ENCODE data around the gene RSPO1. TPM values are rescaled to one million over a fixed set of nuclear protein-coding genes. Genes with fewer than 3 reads are reported as not detected.
A peak's percentile ranks its signal among the peaks of the same experiment; 100 is the strongest.

The RSPO1 gene
- total and polyA plus RNA-seq, 2 of the 13 experiments (the other 11 are each of a cell fraction or from before 2014, with no cell fraction given): not detected

DNA sequence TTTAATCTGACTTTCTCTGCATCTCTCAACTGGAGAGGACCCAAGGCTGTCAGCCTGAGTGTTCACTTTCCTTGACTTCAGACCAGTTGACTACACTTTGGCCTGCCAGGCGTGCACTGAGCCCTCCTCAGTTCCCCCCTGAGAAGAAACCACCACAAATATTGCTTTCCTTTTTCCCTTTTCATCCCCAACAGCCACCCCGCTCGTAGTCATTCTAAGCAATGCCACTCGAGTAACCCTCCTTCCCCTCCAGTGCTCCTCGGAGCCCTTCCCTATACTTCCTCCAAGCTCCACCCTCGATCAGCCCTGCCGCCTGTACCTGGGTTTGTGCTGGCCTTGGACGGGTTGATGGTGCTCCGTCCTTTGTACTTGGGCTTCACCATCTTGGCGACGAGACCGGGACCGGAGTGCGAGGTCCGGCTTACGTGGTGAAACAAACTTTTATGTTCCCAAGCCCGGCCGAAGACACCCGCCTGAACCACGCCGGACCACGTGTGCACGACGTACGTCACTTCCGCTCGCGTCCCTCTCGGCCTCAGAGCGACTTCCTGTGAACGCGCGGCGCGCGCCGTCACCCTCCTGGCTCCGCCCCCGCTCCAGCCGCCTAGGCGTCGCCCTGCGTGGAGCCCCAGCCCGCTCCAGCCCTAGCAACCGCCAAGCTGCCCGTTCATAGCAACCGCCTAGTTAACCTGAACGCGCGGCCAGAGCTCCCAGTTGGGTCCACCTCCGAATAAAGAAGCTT is 39.1 kb downstream of the RSPO1 start, which contains the start of gene GNL2:
Gene GNL2 (minus strand): TSS at position 498 of the 742 bp plus-strand sequence. CDS start 115 bp downstream, at position 383.
- peaks cover 9 to 28% of the 10 kb centered on the region in 2 experiments; a peak in 4 of 5 replicates for H3K36me3 ChIP-seq (replicated peaks in 1 of 2; ENCODE audit: control insufficient read depth in 1 of 2, insufficient read depth in 2 of 2, low read length in 2 of 2)
- ChIA-PET CTCF (ENCODE audit: low intra/inter-chr PET ratio, low total read pairs) (no interaction called here), POLR2A (interaction anchor here (0.8 to 1.4 kb wide), 6 partner anchors 42 to 264 kb away, joined by 3 to 14 read pairs (median 5); partner anchors contain the start of genes C1orf122, CDCA8, MEAF6 and MTF1)
- peak within 1 kb of the TSS; percentile 71 to 90 (median 87) for H3K4me3 ChIP-seq (replicated peaks in 1 of 3; ENCODE audit: insufficient read depth in 1 of 3, low read depth in 2 of 3, low read length in 3 of 3)
- BruUV-seq (replicated peaks): no TSS peak
- DNase-seq (ENCODE audit: low spot score) (peak; percentile 92), FAIRE-seq (peak; percentile 79), ATAC-seq (peak; percentile 99)
- peaks cover 2 to 18% of the 10 kb centered on the region in 2 experiments; a peak in 2 of 5 replicates for H3K27me3 ChIP-seq (ENCODE audit: control insufficient read depth in 1 of 2, insufficient read depth in 2 of 2, low read length in 2 of 2)
- intact Hi-C loops (cut with micrococcal nuclease; ENCODE audit: unreplicated experiment): no loop called here
- no peaks in the 10 kb centered on the region for H3K9me3 ChIP-seq (ENCODE audit: low read length)
- peak within 1 kb of the TSS; percentile 96 for H3K9ac ChIP-seq (ENCODE audit: insufficient read depth, low read depth, low read length)
- H3K4me2 ChIP-seq (ENCODE audit: low read depth, low read length): peak within 1 kb of the TSS; percentile 85
- peak within 1 kb of the TSS; percentile 72 for H3K27ac ChIP-seq (ENCODE audit: extremely low read length, insufficient read depth, low read length)
- 1% methylated on average over 25 of the region's 51 CpGs for WGBS (ENCODE audit: low lambda C conversion rate)
- H3K79me2 ChIP-seq (ENCODE audit: insufficient read depth, low read length): peaks cover 32% of the 10 kb centered on the region
- in situ Hi-C loops (cut with HindIII; ENCODE audit: extremely low pct_ligation_motif_present, low pct_unique_long_range_greater_than_20kb): no loop called here
- H4K20me1 ChIP-seq (ENCODE audit: insufficient read depth, low read length): peaks cover 5% of the 10 kb centered on the region; the same call in 1 of the 2 replicates
- peak within 1 kb of the TSS; percentile 83 for H2AFZ ChIP-seq (ENCODE audit: low read length)
- H3K4me1 ChIP-seq (ENCODE audit: insufficient read depth, low read length): peaks cover 25% of the 10 kb centered on the region
- TF ChIP-seq, protein P1, sequence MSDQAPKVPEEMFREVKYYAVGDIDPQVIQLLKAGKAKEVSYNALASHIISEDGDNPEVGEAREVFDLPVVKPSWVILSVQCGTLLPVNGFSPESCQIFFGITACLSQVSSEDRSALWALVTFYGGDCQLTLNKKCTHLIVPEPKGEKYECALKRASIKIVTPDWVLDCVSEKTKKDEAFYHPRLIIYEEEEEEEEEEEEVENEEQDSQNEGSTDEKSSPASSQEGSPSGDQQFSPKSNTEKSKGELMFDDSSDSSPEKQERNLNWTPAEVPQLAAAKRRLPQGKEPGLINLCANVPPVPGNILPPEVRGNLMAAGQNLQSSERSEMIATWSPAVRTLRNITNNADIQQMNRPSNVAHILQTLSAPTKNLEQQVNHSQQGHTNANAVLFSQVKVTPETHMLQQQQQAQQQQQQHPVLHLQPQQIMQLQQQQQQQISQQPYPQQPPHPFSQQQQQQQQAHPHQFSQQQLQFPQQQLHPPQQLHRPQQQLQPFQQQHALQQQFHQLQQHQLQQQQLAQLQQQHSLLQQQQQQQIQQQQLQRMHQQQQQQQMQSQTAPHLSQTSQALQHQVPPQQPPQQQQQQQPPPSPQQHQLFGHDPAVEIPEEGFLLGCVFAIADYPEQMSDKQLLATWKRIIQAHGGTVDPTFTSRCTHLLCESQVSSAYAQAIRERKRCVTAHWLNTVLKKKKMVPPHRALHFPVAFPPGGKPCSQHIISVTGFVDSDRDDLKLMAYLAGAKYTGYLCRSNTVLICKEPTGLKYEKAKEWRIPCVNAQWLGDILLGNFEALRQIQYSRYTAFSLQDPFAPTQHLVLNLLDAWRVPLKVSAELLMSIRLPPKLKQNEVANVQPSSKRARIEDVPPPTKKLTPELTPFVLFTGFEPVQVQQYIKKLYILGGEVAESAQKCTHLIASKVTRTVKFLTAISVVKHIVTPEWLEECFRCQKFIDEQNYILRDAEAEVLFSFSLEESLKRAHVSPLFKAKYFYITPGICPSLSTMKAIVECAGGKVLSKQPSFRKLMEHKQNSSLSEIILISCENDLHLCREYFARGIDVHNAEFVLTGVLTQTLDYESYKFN (CRISPR knock-in tag; conservative IDR thresholded peaks at IDR 0.05): peak; percentile 41; the same call in 1 of the 2 replicates
- TF ChIP-seq, protein P2, sequence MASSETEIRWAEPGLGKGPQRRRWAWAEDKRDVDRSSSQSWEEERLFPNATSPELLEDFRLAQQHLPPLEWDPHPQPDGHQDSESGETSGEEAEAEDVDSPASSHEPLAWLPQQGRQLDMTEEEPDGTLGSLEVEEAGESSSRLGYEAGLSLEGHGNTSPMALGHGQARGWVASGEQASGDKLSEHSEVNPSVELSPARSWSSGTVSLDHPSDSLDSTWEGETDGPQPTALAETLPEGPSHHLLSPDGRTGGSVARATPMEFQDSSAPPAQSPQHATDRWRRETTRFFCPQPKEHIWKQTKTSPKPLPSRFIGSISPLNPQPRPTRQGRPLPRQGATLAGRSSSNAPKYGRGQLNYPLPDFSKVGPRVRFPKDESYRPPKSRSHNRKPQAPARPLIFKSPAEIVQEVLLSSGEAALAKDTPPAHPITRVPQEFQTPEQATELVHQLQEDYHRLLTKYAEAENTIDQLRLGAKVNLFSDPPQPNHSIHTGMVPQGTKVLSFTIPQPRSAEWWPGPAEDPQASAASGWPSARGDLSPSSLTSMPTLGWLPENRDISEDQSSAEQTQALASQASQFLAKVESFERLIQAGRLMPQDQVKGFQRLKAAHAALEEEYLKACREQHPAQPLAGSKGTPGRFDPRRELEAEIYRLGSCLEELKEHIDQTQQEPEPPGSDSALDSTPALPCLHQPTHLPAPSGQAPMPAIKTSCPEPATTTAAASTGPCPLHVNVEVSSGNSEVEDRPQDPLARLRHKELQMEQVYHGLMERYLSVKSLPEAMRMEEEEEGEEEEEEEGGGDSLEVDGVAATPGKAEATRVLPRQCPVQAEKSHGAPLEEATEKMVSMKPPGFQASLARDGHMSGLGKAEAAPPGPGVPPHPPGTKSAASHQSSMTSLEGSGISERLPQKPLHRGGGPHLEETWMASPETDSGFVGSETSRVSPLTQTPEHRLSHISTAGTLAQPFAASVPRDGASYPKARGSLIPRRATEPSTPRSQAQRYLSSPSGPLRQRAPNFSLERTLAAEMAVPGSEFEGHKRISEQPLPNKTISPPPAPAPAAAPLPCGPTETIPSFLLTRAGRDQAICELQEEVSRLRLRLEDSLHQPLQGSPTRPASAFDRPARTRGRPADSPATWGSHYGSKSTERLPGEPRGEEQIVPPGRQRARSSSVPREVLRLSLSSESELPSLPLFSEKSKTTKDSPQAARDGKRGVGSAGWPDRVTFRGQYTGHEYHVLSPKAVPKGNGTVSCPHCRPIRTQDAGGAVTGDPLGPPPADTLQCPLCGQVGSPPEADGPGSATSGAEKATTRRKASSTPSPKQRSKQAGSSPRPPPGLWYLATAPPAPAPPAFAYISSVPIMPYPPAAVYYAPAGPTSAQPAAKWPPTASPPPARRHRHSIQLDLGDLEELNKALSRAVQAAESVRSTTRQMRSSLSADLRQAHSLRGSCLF (CRISPR knock-in tag; IDR thresholded peaks at IDR 0.05; ENCODE audit: borderline replicate concordance): no peak
- TF ChIP-seq PHF21A (CRISPR knock-in tag; IDR thresholded peaks at IDR 0.05) (peak; percentile 36; the same call in 1 of the 2 replicates), MYC (CRISPR knock-in tag; IDR thresholded peaks at IDR 0.05; ENCODE audit: borderline replicate concordance) (peak; percentile 95), SRSF4 (IDR thresholded peaks at IDR 0.05; ENCODE audit: low read depth, low read length, poor library complexity, severe bottlenecking) (no peak)
- TF ChIP-seq, protein P3, sequence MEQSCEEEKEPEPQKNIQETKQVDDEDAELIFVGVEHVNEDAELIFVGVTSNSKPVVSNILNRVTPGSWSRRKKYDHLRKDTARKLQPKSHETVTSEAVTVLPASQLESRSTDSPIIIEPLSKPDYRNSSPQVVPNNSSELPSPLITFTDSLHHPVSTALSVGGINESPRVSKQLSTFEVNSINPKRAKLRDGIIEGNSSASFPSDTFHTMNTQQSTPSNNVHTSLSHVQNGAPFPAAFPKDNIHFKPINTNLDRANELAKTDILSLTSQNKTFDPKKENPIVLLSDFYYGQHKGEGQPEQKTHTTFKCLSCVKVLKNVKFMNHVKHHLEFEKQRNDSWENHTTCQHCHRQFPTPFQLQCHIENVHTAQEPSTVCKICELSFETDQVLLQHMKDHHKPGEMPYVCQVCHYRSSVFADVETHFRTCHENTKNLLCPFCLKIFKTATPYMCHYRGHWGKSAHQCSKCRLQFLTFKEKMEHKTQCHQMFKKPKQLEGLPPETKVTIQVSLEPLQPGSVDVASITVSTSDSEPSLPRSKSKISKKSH (CRISPR knock-in tag; IDR thresholded peaks at IDR 0.05; ENCODE audit: borderline replicate concordance): no peak; the same call in 1 of the 2 replicates
